Stimulated activated CD4-positive, alpha-beta T cell treated with anti-CD3 and anti-CD28 coated beads, Interleukin-4, amount 100 ng/mL, for 4 hours (primary cell): ENCODE data around the gene GRIK1.

Source experiments
- DNase-seq, 2 experiments: peaks; one replicate each; pipeline ENCODE4 v3.0.0-alpha.2; 2020

Gene GRIK1

DNA sequence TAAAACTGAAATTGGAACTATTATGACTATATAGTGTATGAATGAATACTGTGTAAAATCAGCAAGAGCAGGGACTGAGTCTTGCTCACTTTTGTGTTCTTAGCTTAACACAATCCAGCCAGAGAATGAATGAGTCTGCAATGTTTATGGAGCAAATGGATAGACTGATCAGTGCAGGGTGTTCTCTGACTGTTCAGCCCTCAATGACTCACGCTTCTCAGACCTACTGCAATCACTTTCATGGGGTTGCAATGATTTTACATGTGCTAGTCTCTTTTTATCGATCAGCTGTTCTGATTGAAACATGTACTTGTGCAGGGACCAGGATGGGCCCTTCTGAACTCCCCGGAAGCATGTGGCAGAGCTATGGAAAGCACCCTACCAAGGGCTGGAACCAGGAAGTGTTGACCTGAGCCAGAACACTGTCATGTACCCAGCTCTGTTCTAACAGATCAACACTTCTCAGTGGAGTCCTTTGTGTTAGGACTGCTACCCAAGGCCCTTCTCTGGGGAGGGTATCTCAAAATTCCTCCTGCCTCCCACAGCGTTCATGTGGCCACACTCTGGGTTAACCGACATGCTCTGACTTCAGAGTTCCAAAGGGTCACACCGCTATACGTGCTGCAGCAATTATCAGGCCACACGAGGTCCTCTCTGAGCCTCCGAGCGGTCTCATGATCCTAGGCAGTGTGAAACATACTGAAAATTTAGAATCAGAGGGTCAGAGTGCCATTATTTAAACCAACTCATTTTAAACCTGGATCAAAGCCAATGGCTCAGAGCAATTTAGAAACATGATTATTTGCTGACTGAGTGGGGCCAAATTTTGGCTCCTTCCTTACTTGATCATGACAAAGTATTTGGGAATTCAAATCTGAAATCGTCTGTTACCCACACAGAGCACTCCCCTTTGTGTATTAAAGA, 35.2 kb downstream of the GRIK1 start:
- DNase-seq: no peak

DNA sequence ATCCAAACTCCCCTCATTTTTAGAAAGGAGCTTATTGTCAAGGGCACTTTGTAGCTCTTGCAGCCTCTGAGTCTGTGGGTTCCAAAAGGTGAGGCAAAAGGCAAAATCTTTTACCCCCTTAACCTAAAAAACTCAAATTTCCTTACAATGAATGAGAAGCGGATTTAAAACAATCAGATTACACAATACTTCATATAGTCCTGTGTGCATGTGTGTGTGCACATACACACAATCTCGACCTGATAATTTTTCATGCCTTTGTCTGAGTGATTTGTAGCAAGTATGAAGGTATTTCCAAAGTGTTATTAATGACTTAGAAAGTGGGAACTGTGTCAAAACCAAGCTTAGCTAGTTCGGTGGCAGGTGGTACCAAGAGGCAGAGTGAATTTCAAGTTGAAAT, 42.9 kb downstream of the GRIK1 start:
- no peak for DNase-seq

DNA sequence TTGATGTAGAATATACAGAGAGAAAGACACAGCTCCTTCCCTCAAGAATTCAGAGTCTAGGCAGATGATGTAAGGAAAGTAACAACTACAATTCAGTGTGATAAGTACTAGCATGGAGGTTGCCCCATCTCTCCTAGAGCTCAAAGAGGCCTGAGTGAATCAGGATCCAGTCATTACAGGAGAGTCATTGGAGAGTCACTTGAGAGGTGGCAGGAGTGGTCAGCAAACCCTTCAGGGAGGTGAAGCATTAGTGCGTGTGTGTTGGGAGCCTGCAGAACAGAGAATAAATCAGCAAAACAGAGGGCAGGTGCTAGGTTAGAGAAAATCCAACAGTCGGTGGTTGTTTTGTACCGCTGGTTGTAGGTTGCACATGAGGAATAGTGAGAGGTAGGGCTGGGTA, 46.1 kb downstream of the GRIK1 start:
- no peak for DNase-seq

DNA sequence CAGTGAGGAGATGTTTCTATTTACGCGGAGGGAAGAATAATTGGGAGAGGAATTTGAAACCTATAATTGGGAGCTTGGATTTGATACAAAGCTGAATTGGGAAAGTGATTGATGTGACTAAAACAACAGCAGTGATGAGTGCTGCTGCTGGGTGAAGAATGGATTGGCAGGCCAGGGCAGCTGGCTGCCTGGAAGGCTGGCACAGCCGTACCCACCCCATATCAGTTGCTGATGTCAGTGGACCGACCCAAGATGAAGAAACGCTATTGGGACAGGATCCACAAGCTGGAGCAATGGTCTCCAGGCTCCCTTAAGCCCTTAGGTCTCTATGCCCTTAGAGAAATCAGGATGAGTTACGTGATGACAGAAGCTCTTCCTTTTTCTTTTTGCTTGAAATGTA, 47.4 kb downstream of the GRIK1 start:
- DNase-seq: no peak

DNA sequence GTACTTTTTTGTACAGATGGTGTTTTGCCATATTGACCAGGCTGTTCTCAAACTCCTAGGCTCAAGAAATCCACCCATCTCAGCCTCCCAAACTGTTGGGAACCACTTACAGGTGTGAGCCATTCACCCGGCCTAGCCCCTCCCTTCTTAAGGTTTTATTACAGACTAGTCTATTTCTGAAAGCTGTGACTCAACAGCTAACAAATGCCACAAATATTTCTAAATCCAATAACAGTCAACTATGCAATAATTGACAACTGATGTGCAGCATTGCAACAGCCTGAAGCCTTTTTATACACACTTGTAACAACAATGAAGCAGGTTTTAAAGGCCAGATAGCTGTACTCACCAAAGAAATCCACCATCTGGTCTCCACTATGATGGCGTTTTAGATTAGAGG, 51.4 kb downstream of the GRIK1 start:
- DNase-seq: no peak

DNA sequence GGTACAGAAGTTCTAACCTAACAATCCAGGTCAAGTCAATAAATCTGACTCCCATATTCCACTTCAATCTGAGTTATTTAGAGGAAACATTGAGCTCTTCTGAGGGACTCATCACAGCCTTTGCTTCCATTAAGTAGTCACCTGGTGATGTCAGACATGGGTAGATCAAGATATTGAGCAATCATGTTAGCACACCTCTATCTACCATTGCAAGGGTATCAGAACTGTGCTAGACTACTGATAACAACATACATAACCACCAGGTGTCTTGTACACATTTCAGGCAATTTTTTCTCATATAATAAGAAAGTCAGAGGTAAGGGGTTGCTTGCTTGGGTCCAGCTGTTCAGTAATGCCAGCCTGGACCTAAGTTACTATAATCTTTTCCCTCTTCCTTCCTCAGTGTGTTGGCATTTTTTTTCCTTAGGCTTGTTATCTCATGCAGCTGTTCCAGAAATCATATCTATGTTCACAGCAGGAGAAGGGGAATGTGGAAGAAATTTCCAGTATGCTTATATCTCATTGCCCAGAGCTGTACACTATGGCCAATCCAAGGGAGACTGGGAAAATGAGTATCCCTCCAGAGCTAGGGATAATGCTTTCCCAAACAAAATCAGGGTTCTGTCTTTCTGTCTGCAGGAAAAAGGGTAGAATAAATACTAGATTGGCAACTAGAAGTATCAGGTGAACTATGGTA, 52.3 kb downstream of the GRIK1 start:
- DNase-seq: no peak

DNA sequence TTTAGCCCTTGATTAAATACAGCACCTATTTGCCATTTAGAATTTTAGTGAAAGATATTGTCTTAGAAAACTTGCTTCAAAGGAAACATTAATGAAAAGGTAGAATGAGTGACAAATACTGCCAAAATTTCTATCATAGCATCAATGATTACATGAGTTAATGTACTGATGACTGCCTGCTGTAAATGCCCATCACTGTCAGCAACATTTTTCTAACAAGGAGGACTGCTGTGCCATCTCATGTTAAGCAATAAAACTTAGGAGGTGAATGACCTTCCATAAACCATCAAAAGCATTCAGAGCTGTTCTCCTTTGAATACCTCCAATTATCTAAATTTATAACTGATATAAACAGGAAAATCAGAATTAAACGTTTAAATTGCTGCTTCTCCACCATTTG, 54.3 kb downstream of the GRIK1 start:
- DNase-seq: no peak

DNA sequence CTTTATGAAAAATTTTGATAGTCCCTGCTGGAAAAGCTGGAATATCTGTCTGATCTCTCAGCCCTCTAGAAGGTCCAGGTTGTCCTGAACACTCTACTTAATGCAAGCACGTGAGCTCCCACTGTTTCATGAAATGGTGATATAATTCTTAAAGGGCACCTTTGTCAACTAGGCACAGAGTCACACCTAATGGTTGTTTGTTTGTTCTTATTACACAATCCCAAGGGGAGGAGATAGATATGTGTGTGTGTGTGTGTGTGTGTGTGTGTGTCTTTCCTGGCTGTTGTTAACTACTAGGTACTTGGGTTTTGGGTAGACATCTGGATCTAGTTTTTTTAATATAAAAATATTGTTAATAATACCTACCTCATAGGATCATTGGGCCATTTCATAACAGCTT, 63.9 kb downstream of the GRIK1 start:
- no peak for DNase-seq

DNA sequence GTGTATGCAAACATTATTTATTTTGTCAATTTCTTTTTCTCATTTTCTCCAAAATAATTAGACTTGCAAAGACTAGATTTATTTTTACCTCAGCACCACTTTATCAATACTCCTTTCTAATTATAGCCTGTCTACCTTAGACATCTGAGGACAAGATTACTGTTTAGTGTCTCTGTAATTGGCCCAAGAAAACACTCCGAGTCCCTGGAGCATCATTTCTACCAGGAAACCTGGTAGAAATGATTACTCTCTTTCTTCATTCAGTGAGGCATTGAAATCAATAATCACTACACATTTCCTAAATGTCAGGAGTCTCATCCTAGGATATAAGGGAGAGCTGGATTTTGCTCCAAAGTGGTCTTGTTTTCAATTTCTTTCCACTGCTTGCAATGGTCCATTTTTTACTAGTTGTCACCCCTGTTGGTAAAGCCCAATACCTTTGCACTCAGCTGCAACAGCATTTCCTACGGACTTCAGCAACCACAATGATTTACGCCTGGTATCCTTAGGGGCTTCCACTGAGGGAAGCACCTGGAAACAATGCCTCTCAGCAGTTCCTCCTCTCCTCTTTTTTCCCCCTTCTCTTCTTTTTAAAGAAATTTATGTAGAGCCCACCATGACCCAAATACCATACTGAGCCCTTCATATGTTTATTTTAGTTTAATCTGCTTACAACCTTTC, 64.6 kb downstream of the GRIK1 start:
- no peak for DNase-seq

DNA sequence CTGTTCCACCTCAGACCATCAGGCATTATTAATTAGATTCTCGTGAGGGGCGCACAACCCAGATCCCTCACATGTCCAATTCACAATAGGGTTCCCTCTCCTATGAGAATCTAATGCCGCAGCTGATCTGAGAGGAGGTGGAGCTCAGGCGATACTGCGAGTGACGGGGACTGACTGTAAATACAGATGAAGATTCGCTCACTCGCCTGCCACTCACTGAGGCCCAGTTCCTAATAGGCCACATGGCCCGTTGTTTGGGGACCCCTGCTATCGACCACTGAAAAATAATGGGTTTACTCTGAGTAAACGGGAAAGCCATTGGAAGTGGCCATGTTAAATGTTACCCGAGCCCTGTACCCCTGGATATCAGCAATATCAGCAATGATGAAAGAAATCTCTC, 65.9 kb downstream of the GRIK1 start:
- DNase-seq: no peak

DNA sequence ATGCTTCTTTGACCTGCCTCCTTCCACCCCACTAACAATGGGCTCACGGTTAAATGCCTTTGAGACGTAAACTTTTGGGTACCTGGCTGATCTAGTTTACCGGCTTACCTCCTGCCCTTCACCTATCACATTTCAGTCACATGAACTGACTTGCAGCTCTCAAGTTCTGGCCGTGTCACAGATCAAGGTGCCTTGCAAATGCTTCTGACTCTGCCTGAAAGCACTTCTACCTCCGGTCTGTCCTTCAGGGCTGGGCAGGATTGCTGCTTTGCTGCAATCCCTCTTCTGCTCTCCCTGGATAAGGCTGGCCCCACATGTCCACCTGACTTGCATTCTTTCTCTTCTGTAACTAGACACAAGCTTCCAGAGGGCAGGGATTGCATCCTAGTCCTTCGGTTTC, 69.0 kb downstream of the GRIK1 start:
- DNase-seq: no peak

DNA sequence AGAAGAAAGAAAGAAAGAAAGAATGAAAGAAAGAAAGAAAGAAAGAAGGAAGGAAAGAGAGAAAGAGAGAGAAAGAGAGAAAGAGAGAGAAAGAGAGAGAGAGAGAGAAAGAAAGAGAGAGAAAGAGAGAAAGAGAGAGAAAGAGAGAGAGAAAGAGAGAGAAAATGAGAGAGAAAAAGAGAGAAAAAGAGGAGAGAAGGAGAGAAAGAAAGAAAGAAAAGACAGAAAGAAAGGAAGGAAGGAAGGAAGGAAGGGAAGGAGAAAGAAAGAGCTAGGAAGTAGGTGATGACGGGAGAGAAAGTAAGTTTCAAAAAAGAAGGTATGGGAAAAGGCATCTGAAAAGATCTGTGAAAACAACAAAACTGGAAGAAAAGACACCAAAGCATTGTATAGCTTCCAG, 72.0 kb downstream of the GRIK1 start:
- no peak for DNase-seq

DNA sequence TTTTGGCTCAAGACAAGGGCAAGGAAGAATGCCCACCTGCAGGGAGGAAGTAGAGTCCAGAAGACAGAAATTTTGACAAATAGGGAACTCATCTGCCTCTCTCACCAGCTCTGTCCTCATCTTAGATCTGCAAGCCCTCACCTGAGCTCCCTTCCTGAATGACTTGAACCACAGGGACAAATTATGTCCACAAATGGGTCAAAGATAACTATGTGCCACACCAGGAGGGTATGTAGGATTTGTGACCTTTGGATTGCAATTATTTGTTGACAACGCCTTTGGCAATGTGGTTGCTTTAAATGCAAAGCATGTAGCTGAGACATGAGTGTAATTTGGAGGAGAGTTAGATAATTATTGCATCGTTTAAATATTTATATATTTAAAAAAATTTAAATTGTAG, 79.5 kb downstream of the GRIK1 start:
- no peak for DNase-seq

DNA sequence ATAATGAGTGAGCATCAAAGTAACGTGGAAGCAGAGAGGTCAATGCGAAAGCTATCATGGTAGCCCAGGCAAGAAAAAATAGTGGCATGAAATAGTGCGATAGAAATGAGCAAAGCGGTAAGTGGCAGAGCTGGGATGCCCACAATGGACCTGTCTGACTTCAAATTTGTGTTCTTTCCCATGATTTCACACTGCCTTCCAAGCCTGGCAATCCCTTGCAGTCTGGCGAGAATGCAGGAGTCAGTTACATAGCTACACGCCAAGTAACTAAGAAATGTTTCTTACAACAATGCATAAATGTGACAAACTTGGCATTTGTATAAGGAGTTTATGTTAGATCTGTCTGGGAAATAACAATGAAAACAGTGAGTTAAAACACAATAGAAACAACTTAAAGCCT, 82.6 kb downstream of the GRIK1 start:
- no peak for DNase-seq

DNA sequence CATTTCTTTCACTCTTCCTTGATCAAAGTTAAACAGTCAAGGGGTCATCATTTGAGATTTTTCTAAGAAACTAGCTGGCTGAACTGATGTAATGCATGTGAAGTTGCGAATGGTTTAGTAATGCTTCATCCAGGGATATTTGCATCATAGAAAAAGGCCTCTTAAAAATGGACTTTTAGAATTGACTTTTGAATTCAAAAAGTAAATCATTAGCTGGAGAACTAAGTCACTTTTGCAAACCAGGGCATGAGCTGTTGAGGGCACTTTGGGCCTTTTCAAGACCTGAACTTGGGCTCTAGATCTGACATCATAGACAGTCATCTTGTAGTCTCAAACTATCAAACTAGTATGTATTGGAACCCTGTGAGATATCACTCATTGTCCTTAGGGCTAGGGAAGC, 85.0 kb downstream of the GRIK1 start:
- DNase-seq: no peak

DNA sequence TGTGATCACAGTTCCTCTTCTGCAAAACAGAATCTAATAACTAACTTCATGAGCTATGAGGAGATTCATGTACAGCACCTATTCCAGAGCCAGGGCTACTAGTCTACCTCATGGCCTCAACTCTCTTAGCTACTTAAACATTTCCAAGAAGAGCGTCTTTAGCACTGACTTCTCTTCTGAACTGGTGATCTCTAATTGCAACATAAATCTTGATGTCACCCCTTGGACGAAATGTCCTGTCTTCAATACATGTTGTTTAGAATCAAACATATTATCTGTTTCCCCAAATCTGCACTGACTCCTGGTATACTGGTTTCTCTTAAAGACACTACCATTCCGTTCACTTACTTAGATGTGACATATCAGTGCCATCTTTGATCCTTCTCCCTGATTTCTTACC, 88.2 kb downstream of the GRIK1 start:
- DNase-seq: no peak

DNA sequence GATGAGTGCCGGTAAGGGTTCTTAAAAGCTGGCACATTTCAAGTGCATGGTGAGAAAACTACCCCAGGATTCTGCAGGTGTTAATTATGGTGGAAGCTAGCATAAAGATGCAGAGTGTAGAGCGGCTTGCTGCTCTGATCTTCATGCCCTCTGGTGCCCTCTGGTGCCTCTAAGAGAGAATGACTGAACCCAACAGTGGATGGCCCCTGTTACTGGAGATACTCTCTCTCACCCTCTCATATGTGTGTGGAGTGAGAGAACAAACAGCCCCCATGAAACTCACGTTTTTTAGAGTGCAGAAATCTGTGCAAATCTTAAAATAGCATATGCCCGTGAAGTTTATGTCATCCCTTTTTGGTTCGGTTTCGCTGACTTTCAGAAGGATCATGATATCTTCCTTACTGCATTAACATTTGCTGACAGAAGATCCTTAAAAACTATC, 90.0 kb downstream of the GRIK1 start:
- DNase-seq: peak; percentile 3 to 11

DNA sequence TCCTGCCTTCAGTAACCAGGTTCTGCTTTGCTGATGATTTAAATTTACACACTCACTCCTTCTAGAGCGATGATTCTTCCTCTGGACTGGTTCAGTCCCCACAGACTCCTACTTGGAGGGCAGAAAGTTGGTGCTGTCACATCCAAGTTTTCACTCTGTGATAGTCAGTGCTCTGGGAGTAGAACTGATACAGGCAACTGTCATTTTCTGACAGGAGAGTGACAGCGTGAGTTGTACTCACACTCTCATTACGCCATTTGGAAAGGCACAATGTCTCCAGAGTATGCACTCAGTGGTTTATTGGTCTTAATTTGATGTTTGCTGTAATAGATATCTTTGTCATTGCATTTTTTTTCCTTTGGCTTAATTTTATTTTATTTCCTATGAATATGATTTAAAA, 96.0 kb downstream of the GRIK1 start:
- DNase-seq: no peak

DNA sequence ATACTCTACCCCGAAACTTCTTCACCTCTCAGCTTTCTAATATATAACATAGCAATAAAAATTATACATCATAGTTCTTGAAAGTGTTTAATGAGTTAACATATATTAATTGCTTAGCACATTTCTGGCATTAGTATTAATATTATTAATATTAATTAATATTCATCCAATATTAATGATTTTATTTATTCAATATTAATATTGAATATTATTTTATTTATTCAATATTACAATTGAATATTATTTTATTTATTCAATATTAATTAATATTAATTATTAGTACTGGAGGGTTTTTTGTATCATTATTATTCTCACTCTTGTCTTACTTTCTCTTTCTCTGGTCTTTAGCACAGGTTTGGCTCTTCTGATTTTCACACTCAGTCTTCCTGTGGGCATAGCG, 105.2 kb downstream of the GRIK1 start:
- DNase-seq: no peak

DNA sequence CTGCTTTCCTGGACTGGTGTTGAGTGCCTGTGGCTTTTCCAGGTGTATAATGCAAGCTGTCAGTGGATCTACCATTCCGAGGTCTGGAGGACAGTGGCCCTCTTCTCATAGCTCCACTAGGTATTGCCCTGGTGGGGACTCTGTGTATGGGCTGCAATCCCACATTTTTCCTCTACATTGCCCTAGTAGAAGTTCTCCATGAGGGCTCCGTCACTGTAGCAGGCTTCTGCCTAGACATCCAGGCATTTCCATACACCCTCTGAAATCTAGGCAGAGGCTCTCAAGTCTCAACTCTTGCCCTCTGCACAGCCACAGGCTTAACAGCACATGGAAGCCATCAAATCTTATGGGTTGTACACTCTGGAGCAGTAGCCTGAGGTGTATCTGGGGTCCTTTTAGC, 107.6 kb downstream of the GRIK1 start:
- DNase-seq: no peak

DNA sequence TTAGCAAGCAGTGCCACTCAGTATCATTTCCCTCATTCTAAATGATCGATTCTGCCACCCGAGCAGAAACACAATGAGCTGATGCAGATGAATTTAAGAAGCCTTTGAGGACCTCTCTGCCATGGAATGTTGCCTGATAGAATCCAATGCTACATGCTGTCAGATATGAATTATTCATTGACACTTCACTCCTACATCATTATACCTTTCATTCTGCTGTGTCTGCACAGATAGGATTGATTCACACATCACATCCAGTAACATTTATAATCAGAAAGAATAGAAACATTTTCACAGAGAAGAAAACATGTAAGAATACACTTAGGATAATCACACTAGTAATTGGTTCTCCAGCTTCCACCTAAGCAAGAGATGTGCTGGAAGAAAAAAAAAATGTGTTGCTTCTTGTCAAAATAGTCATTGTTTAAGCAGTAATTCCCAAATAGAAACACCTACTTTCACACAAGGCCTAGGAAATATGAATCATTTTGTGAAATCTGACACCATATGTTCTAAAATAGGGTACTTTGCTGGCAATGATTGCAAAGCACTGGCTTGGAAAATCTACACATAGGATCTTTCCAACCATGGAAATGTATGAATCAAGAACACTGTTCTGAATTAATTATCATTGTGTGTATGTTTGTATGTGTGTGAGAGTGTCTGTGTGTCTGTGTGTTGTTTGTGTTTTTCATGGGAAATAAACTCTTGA, 110.1 kb downstream of the GRIK1 start:
- DNase-seq: no peak

DNA sequence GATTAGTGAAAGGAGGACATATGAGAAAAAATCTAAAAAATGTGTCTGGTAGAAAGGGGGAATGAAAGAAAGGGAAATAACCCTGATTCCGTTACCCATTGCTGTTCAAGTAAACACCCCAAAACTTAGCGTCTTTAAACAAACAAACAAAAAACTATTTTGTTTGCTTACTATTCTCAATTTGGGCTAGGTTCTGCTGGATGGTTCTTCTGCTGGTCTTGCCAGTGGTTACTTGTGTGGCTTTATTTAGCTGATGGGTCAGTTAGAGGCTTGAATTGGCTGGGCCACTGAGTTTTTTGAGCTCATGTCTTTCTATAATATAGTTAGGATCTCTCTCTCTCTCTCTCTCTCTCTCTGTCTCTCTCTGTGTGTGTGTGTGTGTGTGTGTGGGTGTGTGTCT, 112.1 kb downstream of the GRIK1 start:
- no peak for DNase-seq

DNA sequence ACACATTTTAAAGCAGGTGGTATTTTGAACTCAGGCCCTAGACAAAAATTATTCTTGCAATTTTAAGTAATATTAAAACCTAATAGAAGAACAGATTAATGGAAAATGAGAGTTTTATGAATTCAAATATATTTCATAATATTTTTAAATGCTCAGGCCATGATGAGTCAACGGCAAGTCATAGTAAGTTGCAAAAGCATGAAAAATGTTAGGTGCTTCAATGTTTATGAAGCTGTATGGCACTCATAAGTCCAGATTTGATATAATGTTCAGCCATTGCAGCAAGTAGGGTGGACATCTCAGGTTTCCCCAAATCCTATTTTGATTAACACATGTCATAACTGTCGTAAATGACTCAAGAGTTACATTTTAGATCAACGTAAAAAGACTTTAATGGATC, 112.6 kb downstream of the GRIK1 start:
- DNase-seq: no peak
